ENCODE measurements around the gene IGFL1.
"Not testable (repeated sequence)": the region's sequence is repeated elsewhere in the genome, so short reads cannot be mapped to it uniquely, and the experiment has no call there.

Gene IGFL1

DNA sequence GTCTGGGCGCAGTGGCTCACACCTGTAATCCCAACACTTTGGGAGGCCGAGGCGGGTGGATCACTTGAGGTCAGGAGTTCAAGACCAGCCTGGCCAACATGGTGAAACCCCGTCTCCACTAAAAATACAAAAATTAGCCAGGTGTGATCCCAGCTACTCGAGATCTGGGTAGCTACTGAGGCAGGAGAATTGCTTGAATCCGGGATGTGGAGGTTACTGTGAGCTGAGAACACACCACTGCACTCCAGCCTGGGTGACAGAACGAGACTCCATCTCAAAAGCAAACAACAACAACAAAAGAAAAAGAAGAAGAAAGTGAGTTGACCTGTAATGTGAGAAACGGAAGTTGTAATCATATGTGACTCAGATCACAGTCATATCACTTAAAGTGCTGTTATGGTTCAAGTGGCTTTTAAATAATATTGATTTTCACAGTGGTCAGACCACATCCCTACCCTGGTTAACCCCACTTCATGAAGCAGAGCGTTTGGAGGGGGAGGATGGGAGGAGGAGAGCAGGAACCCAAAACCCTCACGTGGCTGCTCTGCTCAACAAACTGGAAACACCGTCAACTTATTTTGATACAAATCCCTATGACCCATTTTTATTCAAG, 33.2 kb downstream of the IGFL1 start:
- peak; percentile 24 for FAIRE-seq
- peak; percentile 30; the same call in 1 of the 2 replicates for TF ChIP-seq POLR2AphosphoS5 (IDR thresholded peaks at IDR 0.05; ENCODE audit: low read depth, low read length)
- DNase-seq (ENCODE audit: insufficient read length) = not testable (repeated sequence)

DNA sequence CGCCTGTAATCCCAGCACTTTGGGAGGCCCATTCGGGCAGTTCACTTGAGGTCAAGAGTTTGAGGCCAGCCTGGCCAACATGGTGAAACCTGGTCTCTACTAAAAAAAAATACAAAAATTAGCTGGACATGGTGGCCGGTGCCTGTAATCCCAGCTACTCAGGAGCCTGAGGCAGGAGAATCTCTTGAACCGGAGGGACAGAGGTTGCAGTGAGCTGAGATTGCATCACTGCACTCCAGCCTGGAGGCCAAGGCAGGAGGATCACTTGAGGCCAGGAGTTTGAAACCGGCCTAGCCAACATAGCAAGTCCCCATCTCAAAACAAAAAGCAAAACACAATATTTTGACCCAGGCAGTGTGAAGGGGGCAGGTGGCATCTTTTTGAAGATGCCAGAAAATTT, 35.3 kb downstream of the IGFL1 start:
- FAIRE-seq; DNase-seq (ENCODE audit: insufficient read length): not testable (repeated sequence)

DNA sequence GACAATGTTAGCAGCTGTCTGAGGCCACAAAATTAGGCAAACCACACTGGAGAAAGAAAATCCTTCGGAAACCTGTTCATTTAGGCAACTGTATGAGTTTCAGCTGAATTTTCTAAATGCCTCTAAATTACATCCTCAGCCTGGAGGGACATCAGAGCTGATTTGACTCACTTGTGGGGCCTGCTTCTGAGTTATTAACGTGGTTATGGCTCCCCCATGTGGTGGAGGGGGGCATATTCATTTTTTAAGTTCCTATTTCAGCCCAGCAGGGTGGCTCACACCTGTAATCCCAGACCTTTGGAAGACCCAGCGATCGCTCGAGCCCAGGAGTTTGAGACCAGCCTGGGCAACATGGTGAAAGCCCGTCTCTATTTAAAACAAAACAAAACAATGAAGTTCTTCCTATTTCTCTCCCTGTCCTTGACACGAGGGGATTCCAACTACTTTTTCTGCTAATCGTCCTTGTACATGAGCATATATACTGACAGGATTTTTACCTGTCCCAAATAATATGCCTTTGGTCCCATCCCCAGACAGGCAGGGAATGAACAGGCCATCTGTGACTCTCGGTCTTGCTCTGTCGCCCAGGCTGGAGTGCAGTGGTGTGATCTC, 35.8 kb downstream of the IGFL1 start:
- DNase-seq (ENCODE audit: insufficient read length) (peak; percentile 35), FAIRE-seq (peak; percentile 90)
- no peak for TF ChIP-seq TAF1 (IDR thresholded peaks at IDR 0.05; ENCODE audit: borderline replicate concordance, low read depth, low read length)
- no peak for TF ChIP-seq POLR2A (IDR thresholded peaks at IDR 0.05; ENCODE audit: low read depth, low read length)
- TF ChIP-seq POLR2AphosphoS5 (IDR thresholded peaks at IDR 0.05; ENCODE audit: low read depth, low read length) = no peak

DNA sequence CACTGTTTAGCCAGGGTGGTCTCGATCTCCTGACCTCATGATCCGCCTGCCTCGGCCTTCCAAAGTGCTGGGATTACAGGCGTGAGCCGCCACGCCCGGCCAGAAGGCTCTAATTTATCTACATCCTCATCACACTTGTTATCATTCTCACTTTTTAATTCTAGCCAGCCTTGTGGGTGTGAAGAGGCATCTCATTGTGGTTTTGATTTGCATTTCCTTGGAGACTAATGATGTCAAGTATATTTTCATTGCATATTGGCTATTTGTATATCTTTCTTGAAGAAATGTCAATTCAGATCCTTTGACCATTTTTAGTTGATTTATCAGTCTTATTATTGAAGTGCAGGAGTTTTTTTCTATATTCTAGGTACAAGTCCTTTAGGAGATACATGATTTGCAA, 39.6 kb downstream of the IGFL1 start:
- no peak for FAIRE-seq
- DNase-seq (ENCODE audit: insufficient read length) = no peak
- TF ChIP-seq POLR2A (IDR thresholded peaks at IDR 0.05; ENCODE audit: low read depth, low read length) (no peak), POLR2AphosphoS5 (IDR thresholded peaks at IDR 0.05; ENCODE audit: low read depth, low read length) (no peak), TAF1 (IDR thresholded peaks at IDR 0.05; ENCODE audit: borderline replicate concordance, low read depth, low read length) (no peak)

DNA sequence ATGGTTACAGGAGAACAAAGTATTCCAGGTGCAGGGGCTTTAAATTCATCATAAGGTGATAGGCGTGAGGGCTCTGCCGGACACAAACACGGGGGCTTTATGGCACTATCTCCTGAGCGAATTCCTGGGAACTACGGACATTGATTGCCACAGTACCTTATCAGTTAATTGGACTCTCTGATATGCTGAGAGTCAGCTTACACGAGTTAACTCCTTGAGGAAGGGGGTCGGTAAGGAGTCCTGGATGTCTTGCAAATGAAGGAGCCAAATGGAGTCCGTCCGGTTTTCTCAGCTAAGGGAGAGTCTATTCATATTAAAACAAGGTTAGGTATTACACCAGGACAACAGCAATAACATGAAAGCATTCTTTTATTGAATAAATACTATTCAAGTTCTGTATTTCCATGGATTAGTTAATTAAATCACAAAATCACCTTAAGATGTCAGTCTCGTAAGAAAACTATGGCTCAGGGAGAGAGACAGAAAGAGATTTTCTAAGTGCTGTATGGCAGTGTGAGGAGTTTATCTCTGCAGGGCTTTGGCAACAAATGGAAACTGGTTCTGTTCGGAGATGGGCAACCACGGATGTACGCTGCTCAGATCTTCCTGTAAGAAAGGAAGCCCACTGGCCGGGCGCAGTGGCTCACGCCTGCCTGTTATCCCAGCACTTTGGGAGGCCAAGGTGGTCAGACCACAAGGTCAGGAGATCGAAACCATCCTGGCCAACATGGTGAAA, 41.1 kb downstream of the IGFL1 start:
- TF ChIP-seq TAF1 (IDR thresholded peaks at IDR 0.05; ENCODE audit: borderline replicate concordance, low read depth, low read length) (no peak), POLR2A (IDR thresholded peaks at IDR 0.05; ENCODE audit: low read depth, low read length) (no peak)
- FAIRE-seq = no peak
- no peak for DNase-seq (ENCODE audit: insufficient read length)

DNA sequence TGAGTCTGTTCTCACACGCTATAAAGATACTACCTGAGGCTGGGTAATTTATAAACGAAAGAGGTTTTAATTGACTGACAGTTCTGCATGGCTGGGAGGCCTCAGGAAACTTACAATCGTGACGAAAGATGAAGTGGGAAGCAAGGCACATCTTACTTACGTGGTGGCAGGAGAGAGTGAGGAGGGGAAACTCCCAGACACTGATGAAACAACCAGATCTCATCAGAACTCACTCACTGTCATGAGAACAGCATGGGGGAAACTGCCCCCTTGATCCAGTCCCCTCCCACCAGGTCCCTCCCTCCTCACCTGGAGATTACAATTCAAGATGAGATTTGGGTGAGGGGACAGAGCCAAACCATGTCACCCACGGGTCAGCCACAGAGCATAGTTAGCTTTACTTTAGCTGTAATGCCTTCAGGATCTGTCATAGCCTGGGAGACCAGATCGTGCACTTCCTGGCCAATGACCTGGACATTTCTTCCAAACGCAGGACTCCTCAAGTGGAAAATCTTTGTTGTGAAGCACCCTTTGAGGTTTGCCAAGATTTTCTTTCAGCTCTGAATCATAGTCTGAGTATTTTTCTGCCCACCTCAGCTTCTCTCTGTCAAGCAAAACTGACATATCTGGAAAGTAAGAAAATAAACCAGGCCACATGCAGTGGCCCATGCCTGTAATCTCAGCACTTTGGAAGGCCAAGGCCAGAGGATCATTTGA, 42.1 kb downstream of the IGFL1 start:
- FAIRE-seq (no peak), DNase-seq (ENCODE audit: insufficient read length) (no peak)
- TF ChIP-seq POLR2A (IDR thresholded peaks at IDR 0.05; ENCODE audit: low read depth, low read length) = no peak

DNA sequence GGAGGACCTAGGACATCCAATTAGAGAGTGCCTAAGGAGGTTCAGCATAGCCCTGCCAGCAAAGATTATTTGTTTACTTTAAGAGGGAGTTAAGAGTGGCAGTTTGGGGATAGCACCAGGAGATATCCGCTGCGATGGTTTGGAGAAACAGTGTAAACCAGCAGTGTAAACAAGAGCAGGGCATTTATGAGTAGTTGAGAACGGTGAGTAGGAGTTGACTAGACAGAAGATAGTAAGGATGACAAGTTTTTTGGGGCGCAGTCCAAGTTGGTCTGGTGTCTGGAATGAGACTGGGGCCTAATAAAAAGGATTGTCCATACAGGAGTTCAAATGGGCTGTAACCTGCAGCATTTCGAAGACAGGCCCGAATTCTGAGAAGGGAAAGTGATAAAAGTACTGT, 44.4 kb downstream of the IGFL1 start:
- not testable (repeated sequence) for FAIRE-seq; DNase-seq (ENCODE audit: insufficient read length)

DNA sequence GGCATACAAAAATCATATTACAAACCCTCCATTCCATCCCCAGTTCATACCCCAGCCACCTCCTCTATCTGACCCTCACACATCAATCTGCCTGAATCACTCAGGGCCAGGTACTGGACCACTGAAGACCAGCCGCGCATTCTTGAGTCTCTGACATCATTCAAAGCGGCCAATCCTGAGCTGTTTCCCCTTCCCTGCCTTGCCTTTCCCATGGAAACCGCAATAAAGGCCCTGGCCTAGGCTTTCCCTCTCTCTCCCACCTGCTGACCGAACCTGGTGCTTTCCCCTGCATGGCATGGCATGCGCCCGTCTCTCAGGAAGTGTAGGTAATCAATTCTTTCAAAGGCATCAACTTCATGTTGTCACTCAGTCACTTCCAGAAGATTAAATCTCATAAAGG, 49.6 kb downstream of the IGFL1 start:
- FAIRE-seq = no peak
- TF ChIP-seq POLR2A (IDR thresholded peaks at IDR 0.05; ENCODE audit: low read depth, low read length) (no peak), TAF1 (IDR thresholded peaks at IDR 0.05; ENCODE audit: borderline replicate concordance, low read depth, low read length) (no peak), POLR2AphosphoS5 (IDR thresholded peaks at IDR 0.05; ENCODE audit: low read depth, low read length) (no peak)
- DNase-seq (ENCODE audit: insufficient read length) = no peak
